Measurements from ENCODE around the gene SLC66A3. TPM values are rescaled to one million over a fixed set of nuclear protein-coding genes. Genes with fewer than 3 reads are reported as not detected.

The SLC66A3 gene
- total RNA-seq, 1 donor from 2014 or later, result 16.0 TPM

GRCh38 chr2:11212645-11213044, 57.4 kb downstream of the SLC66A3 start:
- intact Hi-C loops (cut with micrococcal nuclease), result no loop called here

GRCh38 chr2:11213090-11213638, 57.9 kb downstream of the SLC66A3 start:
- intact Hi-C loops (cut with micrococcal nuclease), result no loop called here

- intact Hi-C loops (cut with micrococcal nuclease), result no loop called here
These were observed 58.7 kb downstream of the SLC66A3 start for GRCh38 chr2:11213975-11214374.

GRCh38 chr2:11214770-11215169, 59.5 kb downstream of the SLC66A3 start:
- intact Hi-C loops (cut with micrococcal nuclease), result no loop called here

GRCh38 chr2:11215407-11215806, 60.1 kb downstream of the SLC66A3 start:
- intact Hi-C loops (cut with micrococcal nuclease), result no loop called here

- intact Hi-C loops (cut with micrococcal nuclease), result no loop called here
These were observed 65.2 kb downstream of the SLC66A3 start for GRCh38 chr2:11220445-11220844.

- intact Hi-C loops (cut with micrococcal nuclease), result no loop called here
These were observed 67.6 kb downstream of the SLC66A3 start for GRCh38 chr2:11222845-11223244.

- intact Hi-C loops (cut with micrococcal nuclease), result no loop called here
These were observed 69.6 kb downstream of the SLC66A3 start for GRCh38 chr2:11224887-11225286.

GRCh38 chr2:11227595-11227994, 72.3 kb downstream of the SLC66A3 start:
- intact Hi-C loops (cut with micrococcal nuclease), result no loop called here

Other genes with a start within 250 kb of the SLC66A3 start
- gene KCNF1, start 243.5 kb upstream of the SLC66A3 start, total RNA-seq, result not detected in 2 replicates
- gene ROCK2, start 189.2 kb downstream of the SLC66A3 start, total RNA-seq, result 18.8 and 19.3 TPM in 2 replicates

All from T-helper 1 cell treated with Interleukin-12 subunit alpha and Interleukin-12 subunit beta and Interleukin-4 antibody, amounts not matched to agents 30 ng/mL and 1 ng/mL, for 36 hours (primary cell).